ENCODE data around the gene SERTAD2.

SERTAD2 gene

GRCh38 chr2:64581777-64582539 lies 71.8 kb downstream of the SERTAD2 start:
- TF ChIP-seq POLR2AphosphoS5 (IDR thresholded peaks at IDR 0.05; ENCODE audit: low read depth) (no peak), GABPA (IDR thresholded peaks at IDR 0.05; ENCODE audit: low read depth) (no peak), CTCF (IDR thresholded peaks at IDR 0.05; ENCODE audit: insufficient read depth, low read length) (no peak), SPI1 (IDR thresholded peaks at IDR 0.05; ENCODE audit: borderline replicate concordance, low read depth) (no peak), REST (IDR thresholded peaks at IDR 0.05; ENCODE audit: insufficient replicate concordance, low read depth) (no peak)
- DNase-seq (ENCODE audit: low read depth in 1 of 2, low spot score in 1 of 2): no peak
- Histone ChIP-seq H3K27ac (replicated peaks) (no peak overlapping the region), H3K4me3 (replicated peaks; ENCODE audit: insufficient read depth, low read length) (no peak overlapping the region), H3K27me3 (ENCODE audit: insufficient read depth, poor library complexity, severe bottlenecking) (no peaks in the 10 kb centered on the region)
